Astrocyte of the cerebellum (primary cell): Measurements from ENCODE around the gene DNAI7.

Experiments
- DNase-seq: peaks from one replicate; pipeline ENCODE4 v3.0.0-alpha.2; 2011; ENCODE audit warnings: low read depth
- H3K4me3 ChIP-seq: 2 replicates; pipeline ENCODE4 v1.5.1; 2011; ENCODE audit warnings: mild to moderate bottlenecking, low read depth, low read length, moderate library complexity
- CTCF ChIP-seq: IDR thresholded peaks from 2 replicates; pipeline ENCODE4 v1.5.1; 2012; ENCODE audit warnings: low read length, low read depth, moderate library complexity, mild to moderate bottlenecking; ENCODE audit errors: missing control alignments
- in situ Hi-C: cut with HindIII; loops from 2 replicates; pipeline ENCODE4 v1.10.0; 2017; ENCODE audit warnings: low sequenced_read_pairs

Gene DNAI7

GRCh38 chr12:25069224-25069623 lies 125.7 kb downstream of the DNAI7 start:
- in situ Hi-C loops: no loop called here
- DNase-seq: no peak
- TF ChIP-seq CTCF: no peak
- H3K4me3 ChIP-seq: no peak overlapping the region

GRCh38 chr12:25065035-25065434 lies 129.9 kb downstream of the DNAI7 start:
- in situ Hi-C loops: no loop called here
- no peak for TF ChIP-seq CTCF

GRCh38 chr12:25063873-25064628 lies 130.9 kb downstream of the DNAI7 start:
- no peak overlapping the region for H3K4me3 ChIP-seq
- in situ Hi-C loops: no loop called here
- TF ChIP-seq CTCF: no peak
- no peak for DNase-seq

More at GRCh38 chr12:25065035-25065434, 129.9 kb downstream of the DNAI7 start:
- no peak for DNase-seq
- no peak overlapping the region for H3K4me3 ChIP-seq

GRCh38 chr12:25058658-25059058 lies 136.3 kb downstream of the DNAI7 start:
- in situ Hi-C loops: no loop called here
- no peak for TF ChIP-seq CTCF
- H3K4me3 ChIP-seq: no peak overlapping the region
- DNase-seq: no peak
